K562 (cell line): ENCODE data around the gene OR51L1. TPM values are rescaled to one million over a fixed set of nuclear protein-coding genes. Genes with fewer than 3 reads are reported as not detected.

ENCODE experiments used
- CBFA2T3 ChIP-seq: fragments of 450-650 bp; IDR thresholded peaks from 2 replicates; pipeline ENCODE4 v1.6.1; 2017
- CHD4 ChIP-seq: fragments of 200-600 bp; sonication (generic); IDR thresholded peaks from 3 replicates; pipeline ENCODE4 v1.6.1; 2012; ENCODE audit warnings: low read depth, mild to moderate bottlenecking, mixed read lengths, low read length, inconsistent platforms; ENCODE audit not compliant: insufficient read depth, insufficient replicate concordance, poor library complexity, severe bottlenecking
- PHF8 ChIP-seq: fragments of 200-600 bp; sonication (generic); IDR thresholded peaks from 2 replicates; pipeline ENCODE4 v1.6.1; 2012; ENCODE audit warnings: mixed run types, mild to moderate bottlenecking, inconsistent platforms, low read length, moderate library complexity, borderline replicate concordance
- SOX6 ChIP-seq: fragments of 450-650 bp; IDR thresholded peaks from 2 replicates; pipeline ENCODE4 v1.6.1; 2014; ENCODE audit warnings: mild to moderate bottlenecking
- SREBF2 ChIP-seq: sonication (generic); formaldehyde crosslinking; IDR thresholded peaks from 2 replicates; pipeline ENCODE4 v1.4.0; 2020; ENCODE audit warnings: mild to moderate bottlenecking, missing genetic modification reagents
- ZNF696 ChIP-seq: fragments of 250-450 bp; sonication (Bioruptor Pico); conservative IDR thresholded peaks from 2 replicates; pipeline ENCODE4 v1.4.0; 2020; ENCODE audit warnings: mild to moderate bottlenecking, moderate library complexity
- polyA plus RNA-seq, 8 experiments: library from polyadenylated mRNA; depleted of rRNA in 4 of 8; stranded (reverse) in 5 of 8; unstranded in 3 of 8; fragments of >200 nt; fragmentation: Nextera tagmentation in 2 of 8; fragmentation: Illumina TruSeq in 1 of 8; extraction: Ambion mirVana in 2 of 8; extraction: Trizol in 1 of 8; gene quantifications; 2 replicates each; pipeline versions ENCODE4 v1.2.1 to v1.2.3, GENCODE V29; 2011 to 2014; ENCODE audit warnings: inconsistent platforms in 1 of 8, missing spikeins in 1 of 8
- total RNA-seq, 7 experiments: library from RNA; depleted of rRNA in 6 of 7; stranded (reverse); fragments of >200 nt in 6 of 7; fragmentation: Illumina TruSeq in 2 of 7; extraction: Trizol in 2 of 7; gene quantifications; 2 replicates each; pipeline versions ENCODE4 v1.2.1 to v1.2.3, GENCODE V29; 2011 to 2021; ENCODE audit warnings: low replicate concordance in 1 of 7
- TF ChIP-seq, protein P1 (sequence below): fragments of 450-650 bp; IDR thresholded peaks from 2 replicates; pipeline ENCODE4 v1.6.1; 2018; ENCODE audit not compliant: partially characterized antibody
- TF ChIP-seq, protein P2 (sequence below): fragments of 250-450 bp; sonication (Bioruptor Pico); IDR thresholded peaks from 2 replicates; pipeline ENCODE4 v1.4.0; 2020

The OR51L1 gene
- total and polyA plus RNA-seq, 9 of the 15 experiments (the other 6 are each of a cell fraction or from before 2014, with no cell fraction given) = not detected

DNA sequence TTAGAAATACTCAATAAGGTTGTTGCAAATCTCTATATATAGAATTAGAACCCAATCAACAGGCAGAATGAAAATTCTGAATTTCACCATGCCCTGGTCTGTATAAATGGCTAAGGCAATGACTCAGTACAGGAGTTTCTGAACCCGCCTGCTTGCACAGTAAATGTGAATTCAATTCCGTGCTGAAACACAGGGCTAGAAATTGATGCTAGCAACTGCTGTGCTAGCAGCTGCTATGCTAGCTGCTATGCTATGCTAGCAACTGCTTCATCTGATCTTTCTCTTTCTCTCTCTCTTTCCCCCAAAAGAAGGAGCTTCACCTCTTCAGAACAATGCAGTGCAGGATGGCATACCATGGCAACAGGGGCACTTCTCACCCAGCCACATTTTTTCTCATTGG, 42.0 kb downstream of the OR51L1 start (continued):
- TF ChIP-seq, protein P1, sequence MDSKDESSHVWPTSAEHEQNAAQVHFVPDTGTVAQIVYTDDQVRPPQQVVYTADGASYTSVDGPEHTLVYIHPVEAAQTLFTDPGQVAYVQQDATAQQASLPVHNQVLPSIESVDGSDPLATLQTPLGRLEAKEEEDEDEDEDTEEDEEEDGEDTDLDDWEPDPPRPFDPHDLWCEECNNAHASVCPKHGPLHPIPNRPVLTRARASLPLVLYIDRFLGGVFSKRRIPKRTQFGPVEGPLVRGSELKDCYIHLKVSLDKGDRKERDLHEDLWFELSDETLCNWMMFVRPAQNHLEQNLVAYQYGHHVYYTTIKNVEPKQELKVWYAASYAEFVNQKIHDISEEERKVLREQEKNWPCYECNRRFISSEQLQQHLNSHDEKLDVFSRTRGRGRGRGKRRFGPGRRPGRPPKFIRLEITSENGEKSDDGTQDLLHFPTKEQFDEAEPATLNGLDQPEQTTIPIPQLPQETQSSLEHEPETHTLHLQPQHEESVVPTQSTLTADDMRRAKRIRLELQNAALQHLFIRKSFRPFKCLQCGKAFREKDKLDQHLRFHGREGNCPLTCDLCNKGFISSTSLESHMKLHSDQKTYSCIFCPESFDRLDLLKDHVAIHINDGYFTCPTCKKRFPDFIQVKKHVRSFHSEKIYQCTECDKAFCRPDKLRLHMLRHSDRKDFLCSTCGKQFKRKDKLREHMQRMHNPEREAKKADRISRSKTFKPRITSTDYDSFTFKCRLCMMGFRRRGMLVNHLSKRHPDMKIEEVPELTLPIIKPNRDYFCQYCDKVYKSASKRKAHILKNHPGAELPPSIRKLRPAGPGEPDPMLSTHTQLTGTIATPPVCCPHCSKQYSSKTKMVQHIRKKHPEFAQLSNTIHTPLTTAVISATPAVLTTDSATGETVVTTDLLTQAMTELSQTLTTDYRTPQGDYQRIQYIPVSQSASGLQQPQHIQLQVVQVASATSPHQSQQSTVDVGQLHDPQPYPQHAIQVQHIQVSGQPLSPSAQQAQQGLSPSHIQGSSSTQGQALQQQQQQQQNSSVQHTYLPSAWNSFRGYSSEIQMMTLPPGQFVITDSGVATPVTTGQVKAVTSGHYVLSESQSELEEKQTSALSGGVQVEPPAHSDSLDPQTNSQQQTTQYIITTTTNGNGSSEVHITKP = no peak
- TF ChIP-seq SREBF2 (CRISPR knock-in tag) (no peak), ZNF696 (CRISPR knock-in tag) (no peak), SOX6 (no peak), CHD4 (no peak), PHF8 (no peak), CBFA2T3 (no peak)
- TF ChIP-seq, protein P2, sequence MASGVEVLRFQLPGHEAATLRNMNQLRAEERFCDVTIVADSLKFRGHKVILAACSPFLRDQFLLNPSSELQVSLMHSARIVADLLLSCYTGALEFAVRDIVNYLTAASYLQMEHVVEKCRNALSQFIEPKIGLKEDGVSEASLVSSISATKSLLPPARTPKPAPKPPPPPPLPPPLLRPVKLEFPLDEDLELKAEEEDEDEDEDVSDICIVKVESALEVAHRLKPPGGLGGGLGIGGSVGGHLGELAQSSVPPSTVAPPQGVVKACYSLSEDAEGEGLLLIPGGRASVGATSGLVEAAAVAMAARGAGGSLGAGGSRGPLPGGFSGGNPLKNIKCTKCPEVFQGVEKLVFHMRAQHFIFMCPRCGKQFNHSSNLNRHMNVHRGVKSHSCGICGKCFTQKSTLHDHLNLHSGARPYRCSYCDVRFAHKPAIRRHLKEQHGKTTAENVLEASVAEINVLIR (CRISPR knock-in tag) = no peak
- TF ChIP-seq, all 486 proteins: peak for 0
